NCI-H345 (cell line): Measurements from ENCODE around the gene C1orf174.
"Not testable (repeated sequence)": the region's sequence is repeated elsewhere in the genome, so short reads cannot be mapped to it uniquely, and the experiment has no call there.

Experiments used
- DNase-seq: peaks from one replicate; lab custom pipeline; 2025; lab: John Stamatoyannopoulos, UW

The C1orf174 gene

DNA sequence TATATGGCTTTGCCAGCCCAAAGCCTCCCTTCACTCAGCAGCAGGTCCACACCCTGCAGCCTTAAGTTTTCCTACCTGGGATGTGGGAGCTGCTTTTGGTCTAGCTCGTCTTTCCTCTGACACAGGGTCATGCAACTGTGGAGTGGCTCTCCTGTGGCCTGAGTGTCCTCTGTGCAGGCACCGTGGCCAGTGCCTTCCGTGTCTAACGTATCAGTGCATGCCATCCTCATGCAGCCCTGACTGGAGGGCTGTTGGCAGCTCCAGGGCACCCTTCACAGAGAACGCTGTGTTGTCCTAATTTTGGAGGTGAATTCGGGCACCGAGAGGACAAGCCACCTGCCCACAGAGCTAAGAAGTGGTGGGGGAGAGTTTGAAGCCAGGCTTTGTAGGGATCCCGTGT is 25.7 kb upstream of the C1orf174 start:
- no peak for DNase-seq

DNA sequence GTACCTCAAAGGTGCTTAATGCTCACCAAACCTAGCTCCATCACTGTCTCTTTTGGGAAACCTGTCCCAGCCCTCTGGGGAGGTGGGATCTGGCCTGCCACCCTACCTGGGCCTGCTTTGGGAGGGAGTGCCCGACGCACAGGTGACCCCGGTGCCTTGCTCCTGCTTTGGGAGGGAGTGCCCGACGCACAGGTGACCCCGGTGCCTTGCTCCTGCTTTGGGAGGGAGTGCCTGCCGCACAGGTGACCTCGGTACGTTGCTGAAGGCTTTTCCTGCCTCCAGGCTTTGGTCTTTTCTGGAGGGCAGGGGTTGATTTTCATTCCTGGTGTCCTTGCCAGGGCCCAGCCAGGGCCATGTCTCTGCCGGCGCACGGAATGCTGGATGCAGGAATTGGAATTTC is 25.2 kb upstream of the C1orf174 start:
- DNase-seq, result no peak

DNA sequence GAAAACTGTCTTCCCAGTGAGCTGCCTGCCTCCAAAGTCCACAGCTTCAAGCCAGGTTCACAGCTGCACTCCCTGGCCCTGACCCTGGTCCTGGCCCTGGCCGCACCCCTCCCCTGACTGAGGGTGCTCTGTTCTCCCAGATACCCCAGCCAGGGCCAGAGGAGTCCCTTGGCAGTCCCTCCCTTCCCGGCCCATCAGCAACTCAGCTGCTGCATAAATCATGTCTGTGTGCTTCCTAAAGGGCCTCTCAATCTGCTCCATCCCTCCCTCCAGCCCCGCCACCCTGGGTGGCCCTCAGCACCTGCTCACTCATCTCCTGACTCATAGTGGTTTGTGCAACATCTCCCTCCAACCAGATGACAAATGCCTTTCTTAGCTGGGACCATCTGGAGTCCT is 24.8 kb upstream of the C1orf174 start:
- peak; percentile 91 for DNase-seq

- no peak for DNase-seq
Observed at GRCh38 chr1:3924186-3924824, 24.2 kb upstream of the C1orf174 start.

DNA sequence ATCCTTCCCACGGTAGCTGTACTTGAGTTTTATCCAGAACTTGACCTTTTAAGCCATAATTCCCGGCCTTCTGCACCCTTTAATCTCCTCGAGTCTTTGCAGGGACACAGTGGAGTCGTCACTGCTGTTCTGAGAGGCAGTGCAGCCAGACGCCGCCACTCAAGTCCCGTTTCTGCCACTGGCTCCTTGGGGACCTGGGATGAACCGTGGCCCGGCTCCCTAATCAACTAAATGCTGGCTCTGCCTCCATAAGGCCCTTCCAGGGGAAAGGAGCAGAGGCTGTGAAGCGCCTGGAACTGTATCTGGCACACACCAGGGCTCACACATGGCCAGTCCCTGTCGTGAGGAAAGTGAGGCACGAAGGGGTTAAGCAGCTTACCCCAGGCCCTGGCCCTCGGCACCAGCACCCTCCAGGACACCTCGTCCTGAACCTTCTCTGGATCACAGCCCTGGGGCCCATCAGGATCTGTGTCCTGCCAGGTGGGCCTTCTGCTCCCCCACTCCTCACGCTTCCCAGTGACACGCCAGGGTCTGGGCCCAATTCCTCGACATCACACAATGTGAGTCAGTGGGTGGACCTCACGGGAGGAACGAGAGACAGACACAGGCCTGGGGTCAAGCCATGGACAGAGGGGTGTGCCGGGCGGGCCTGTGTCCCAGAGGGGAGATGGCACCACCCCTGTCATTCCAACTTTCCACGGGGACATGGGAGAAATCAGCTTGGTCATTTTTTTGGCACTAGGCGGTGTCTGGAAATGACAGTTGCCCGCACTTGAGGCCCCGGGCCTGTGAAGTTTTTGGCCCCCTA is 23.5 kb upstream of the C1orf174 start:
- DNase-seq, result no peak

DNA sequence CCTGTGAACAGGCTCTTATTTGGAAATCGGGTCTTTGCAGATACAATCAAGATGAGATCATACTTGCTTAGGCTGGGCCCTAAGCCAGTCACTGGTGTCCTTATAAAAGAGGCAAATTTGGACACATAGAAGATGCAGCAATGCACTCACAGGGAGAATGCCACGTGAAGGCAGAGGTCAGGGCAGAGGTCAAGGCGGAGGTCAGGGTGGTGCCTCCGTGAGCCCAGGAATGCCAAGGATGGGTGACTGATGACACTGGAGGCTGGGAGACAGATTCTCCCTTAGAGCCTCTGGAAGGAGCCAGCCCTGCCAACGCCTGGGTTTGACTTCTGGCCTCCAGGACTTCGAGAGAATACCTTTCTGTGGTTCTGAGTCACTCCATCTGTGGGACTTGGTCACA is 22.8 kb upstream of the C1orf174 start:
- DNase-seq, result no peak

DNA sequence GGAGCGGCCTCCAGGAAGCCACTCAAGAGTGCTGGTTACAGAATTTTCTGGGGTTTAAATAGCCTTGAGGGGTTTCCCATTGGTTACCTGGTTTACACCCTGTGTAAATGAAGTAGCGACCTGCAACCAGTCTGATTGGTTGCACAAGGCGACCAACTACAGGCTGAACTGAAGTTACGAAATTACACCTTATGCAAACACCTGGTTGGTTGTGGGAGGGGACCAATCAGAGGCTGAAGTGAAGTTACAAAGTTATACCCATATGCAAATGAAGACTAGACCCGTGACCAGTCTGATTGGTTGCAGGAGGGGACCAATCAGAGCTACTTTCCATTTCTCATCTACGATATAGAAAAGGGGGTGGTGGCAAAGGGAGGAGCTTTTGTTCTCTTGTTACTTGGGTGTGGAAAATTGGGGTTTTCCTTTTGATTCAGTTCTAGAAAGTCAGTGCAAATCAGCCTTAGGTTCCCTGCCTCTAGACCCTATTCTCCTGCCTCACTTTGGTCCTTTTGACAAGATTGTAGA is 22.2 kb upstream of the C1orf174 start:
- no peak for DNase-seq

GRCh38 chr1:3921765-3922164 is 21.7 kb upstream of the C1orf174 start:
- DNase-seq, result no peak

DNA sequence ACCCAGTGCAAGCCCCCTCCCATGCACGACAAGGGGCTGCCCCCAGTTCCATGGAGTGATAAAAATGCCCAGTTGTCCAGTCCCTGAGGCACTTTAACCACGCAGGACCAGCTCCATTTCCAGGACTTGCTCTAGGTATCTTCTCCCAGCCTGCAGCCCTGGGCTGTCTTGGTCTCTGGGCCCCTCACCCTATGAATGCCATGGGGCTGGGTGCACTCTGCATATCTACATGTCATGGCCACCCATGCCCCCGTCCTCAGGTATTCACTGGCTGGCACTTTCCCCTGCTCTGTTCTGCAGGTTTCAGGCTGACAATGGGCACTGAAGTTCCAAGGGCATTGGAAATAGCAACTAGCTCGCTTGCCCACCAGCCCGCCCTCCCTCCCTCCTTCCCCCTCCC is 19.6 kb upstream of the C1orf174 start:
- DNase-seq, result no peak

DNA sequence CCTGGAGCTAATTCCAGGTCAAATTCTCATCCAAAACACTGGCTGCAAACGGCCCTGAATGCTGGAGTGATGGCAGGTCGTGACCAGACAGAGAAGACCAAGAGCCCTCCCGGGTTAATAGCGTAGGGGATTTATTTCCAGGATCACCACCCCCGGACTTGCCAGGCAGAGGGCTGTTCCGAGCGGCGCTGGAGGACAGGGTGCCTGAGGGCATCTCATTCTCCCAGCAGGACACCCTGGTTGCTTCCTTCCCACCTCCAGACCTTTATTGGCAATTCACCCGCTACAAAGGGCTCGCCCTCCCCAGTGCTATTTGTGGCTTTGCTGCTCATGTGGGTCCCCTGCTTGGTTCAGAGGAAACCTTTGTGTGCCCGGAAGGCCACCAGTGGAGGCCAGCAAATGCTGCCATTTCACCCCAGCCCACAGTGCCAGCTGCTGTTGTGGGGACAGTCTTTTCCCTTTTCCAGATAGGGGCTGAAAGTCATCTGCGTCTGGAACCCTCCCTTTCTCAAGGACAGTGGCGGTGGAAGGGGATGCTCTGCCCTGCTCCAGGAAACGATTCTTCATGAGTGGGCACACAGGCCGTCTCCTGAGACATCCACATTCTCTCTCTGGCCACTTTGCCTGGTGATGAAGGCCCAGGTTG is 19.0 kb upstream of the C1orf174 start:
- no peak for DNase-seq

- DNase-seq, result not testable (repeated sequence)
Observed at GRCh38 chr1:3918359-3918758, 18.3 kb upstream of the C1orf174 start.

GRCh38 chr1:3917761-3918160 is 17.7 kb upstream of the C1orf174 start:
- DNase-seq, result no peak

DNA sequence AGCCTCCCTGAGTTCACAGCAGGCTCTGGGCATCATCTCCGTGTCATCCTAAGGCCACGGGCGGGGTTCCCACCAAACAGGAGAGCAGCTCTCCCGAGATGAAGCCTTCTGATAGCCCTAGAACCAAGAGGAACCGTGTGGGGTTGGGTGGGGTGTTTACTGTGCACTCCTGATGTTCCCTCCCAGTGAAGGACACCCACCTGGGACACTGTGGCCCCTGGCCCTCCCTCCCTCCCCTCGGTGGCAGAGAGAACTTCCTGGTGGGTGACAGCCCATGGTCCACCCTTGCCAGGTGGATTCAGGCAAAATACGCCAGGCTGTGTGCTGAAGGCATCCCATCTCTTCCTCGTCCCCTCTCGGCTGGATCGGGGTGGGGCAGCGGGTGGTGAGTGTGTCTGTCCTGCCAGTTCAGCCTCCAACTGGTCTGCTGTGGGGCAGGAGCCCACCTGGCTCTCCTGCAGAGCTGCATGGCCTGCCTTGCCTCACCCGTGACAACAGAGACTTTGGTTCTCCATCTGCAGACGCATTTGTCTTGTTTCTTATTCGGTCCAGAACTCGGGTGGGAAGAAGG is 15.6 kb upstream of the C1orf174 start:
- DNase-seq, result no peak

DNA sequence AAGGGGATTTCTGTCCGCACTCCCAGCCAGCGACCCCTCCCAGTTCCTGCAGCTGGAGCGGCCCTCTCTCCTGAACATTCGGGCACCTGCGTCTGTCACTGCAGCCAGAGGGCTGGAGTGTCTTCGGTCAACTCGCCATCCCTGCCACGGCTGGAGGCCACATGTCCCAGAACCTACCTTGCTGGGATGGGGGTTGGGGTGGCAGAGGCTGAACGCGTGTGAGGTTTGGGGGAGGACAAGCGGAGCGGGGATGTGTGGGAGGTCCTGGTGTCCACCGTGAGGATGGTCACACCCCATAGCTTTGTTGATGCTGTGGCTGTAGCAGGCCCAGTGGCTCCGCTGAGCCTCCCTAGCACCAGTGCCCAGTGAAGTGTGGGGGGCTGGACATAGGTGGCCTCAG is 14.8 kb upstream of the C1orf174 start:
- no peak for DNase-seq

DNA sequence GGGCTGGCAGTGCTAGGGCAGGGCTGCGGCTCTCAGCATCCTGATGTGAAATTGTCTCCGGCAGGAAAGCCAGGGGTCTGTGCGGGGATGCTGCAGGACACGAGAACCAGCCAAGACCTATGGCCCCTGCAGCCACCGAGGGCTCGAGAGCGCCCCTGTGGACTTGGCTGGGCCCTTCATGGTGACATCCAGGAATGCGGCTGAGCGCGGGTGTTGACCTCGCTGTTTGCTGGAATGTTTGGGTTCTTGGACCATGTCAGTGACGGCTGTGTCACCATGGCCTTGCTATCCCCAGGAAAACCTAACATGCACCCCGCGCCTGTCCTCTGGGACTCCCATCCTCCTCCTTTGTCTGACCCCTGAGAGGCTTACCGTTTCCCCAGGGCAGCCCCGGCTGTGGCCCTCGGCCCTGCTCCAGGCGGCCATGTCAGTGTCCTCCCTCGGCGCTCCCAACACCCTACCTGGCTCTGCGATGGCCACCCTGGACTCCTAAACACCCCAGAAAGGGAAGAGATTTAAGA is 14.3 kb upstream of the C1orf174 start:
- DNase-seq, result no peak

- DNase-seq, result no peak
Observed at GRCh38 chr1:3912809-3913685, 13.0 kb upstream of the C1orf174 start.

GRCh38 chr1:3911981-3912808 is 12.1 kb upstream of the C1orf174 start:
- DNase-seq, result no peak

GRCh38 chr1:3910857-3911845 is 11.1 kb upstream of the C1orf174 start:
- DNase-seq, result peak; percentile 88

- peak; percentile 75 for DNase-seq
Observed at GRCh38 chr1:3910049-3910731, 10.1 kb upstream of the C1orf174 start.
